Suppressor macrophage treated with lipopolysaccharide for 1 hour (primary cell): ENCODE measurements around the gene TNP1.

Experiments used
- DNase-seq, 3 donors: peaks; one replicate each; pipeline ENCODE4 v3.0.0-alpha.2; 2020 to 2022

The TNP1 gene

GRCh38 chr2:216872624-216873023, 12.8 kb upstream of the TNP1 start:
- no peak for DNase-seq

- no peak for DNase-seq
These were observed 12.2 kb upstream of the TNP1 start for GRCh38 chr2:216872040-216872439.

GRCh38 chr2:216871333-216871934, 11.6 kb upstream of the TNP1 start:
- DNase-seq = no peak

- DNase-seq = no peak
These were observed 10.9 kb upstream of the TNP1 start for GRCh38 chr2:216870508-216871332.

GRCh38 chr2:216866515-216867095, 6.7 kb upstream of the TNP1 start:
- DNase-seq = no peak

- no peak for DNase-seq
These were observed 5.8 kb upstream of the TNP1 start for GRCh38 chr2:216865658-216866057.

GRCh38 chr2:216863946-216864345, 4.1 kb upstream of the TNP1 start:
- DNase-seq = no peak

GRCh38 chr2:216862628-216863398, 2.9 kb upstream of the TNP1 start:
- no peak for DNase-seq

GRCh38 chr2:216860426-216861137, 718 bp upstream of the TNP1 start:
- no peak for DNase-seq

GRCh38 chr2:216858312-216858711, 1.6 kb downstream of the TNP1 start:
- DNase-seq = peak; percentile 19 to 41 (median 35)

- peak; percentile 22 to 50 (median 41) for DNase-seq
These were observed 2.7 kb downstream of the TNP1 start for GRCh38 chr2:216857131-216857550.

GRCh38 chr2:216856406-216857065, 3.3 kb downstream of the TNP1 start:
- DNase-seq = no peak

- DNase-seq = no peak
These were observed 4.3 kb downstream of the TNP1 start for GRCh38 chr2:216855605-216856004.

- no peak for DNase-seq
These were observed 4.8 kb downstream of the TNP1 start for GRCh38 chr2:216855079-216855478.

- DNase-seq = no peak
These were observed 8.3 kb downstream of the TNP1 start for GRCh38 chr2:216851486-216852090.

GRCh38 chr2:216850665-216851322, 9.1 kb downstream of the TNP1 start:
- DNase-seq = no peak

- DNase-seq = no peak
These were observed 9.9 kb downstream of the TNP1 start for GRCh38 chr2:216849987-216850386.

GRCh38 chr2:216845426-216845825, 14.4 kb downstream of the TNP1 start:
- DNase-seq = no peak

- DNase-seq = no peak
These were observed 17.2 kb downstream of the TNP1 start for GRCh38 chr2:216842636-216843035.

GRCh38 chr2:216839688-216840087, 20.2 kb downstream of the TNP1 start:
- no peak for DNase-seq

GRCh38 chr2:216838151-216838550, 21.7 kb downstream of the TNP1 start:
- DNase-seq = no peak
